Activated CD8-positive, alpha-beta T cell treated with anti-CD3 and anti-CD28 coated beads, Interleukin-2, amount 10 ng/mL, durations not matched to agents 7 days and 5 days (primary cell): ENCODE measurements around the gene EIF3I. TPM values are rescaled to one million over a fixed set of nuclear protein-coding genes. Genes with fewer than 3 reads are reported as not detected.

Experiments used
- ATAC-seq: fragments of 150-1000 bp; cut with Tn5 transposase; one replicate; pipeline ENCODE4 v1.10.0; 2021; ENCODE audit warnings: moderate library complexity
- CTCF ChIA-PET: fragments of 350-600 bp; sonication (Branson Sonifier 250); formaldehyde crosslinking; loops from one replicate; lab custom pipeline; 2021; ENCODE audit warnings: antibody characterized with exemption; lab: Charles Lee
- POLR2A ChIA-PET: fragments of 350-600 bp; sonication (Branson Sonifier 250); formaldehyde crosslinking; loops from one replicate; lab custom pipeline; 2021; ENCODE audit warnings: antibody characterized with exemption; lab: Charles Lee
- DNase-seq: peaks from one replicate; pipeline ENCODE4 v3.0.0-alpha.2; 2020
- H3K27ac Mint-ChIP-seq: one replicate; pipeline ENCODE4 v1.8.0; 2021; ENCODE audit warnings: mild to moderate bottlenecking, mixed read lengths
- H3K27me3 Mint-ChIP-seq: one replicate; pipeline ENCODE4 v1.8.0; 2021; ENCODE audit warnings: low read depth, mixed read lengths
- H3K36me3 Mint-ChIP-seq: one replicate; pipeline ENCODE4 v1.8.0; 2021; ENCODE audit warnings: low read depth, mixed read lengths
- H3K4me1 Mint-ChIP-seq: one replicate; pipeline ENCODE4 v1.8.0; 2021; ENCODE audit warnings: low read depth, mixed read lengths
- H3K4me3 Mint-ChIP-seq: one replicate; pipeline ENCODE4 v1.8.0; 2021; ENCODE audit warnings: mild to moderate bottlenecking, mixed read lengths
- H3K9me3 Mint-ChIP-seq: one replicate; pipeline ENCODE4 v1.8.0; 2022; ENCODE audit warnings: mixed read lengths; ENCODE audit not compliant: insufficient read depth
- total RNA-seq, 2 experiments: library from RNA; stranded (reverse); gene quantifications; one replicate each; pipeline ENCODE4 v1.2.3, GENCODE V29; 2021

Gene EIF3I
- total RNA-seq, 2 experiments from 2014 or later = 194 to 196 TPM

DNA sequence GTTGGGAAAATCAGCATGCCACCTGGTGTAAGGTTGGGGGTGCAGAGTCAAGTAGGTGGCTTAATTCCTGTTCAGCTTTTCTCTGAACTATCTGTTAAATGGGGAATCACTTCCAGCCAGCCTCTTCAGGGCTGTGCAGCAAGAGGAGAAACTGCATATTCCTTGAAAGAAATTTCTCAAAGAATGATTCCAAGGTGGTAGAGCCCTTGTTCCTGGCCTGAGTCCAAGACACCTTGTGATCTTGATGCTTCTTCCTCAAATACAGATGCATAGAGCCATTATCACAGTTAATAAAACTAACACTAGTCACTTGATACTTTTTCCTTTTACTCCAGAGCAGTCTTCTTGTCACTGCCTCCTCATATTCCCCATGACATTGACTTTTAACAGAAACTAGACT lies 37.6 kb upstream of the EIF3I start:
- no peaks in the 10 kb centered on the region for H3K9me3 Mint-ChIP-seq
- DNase-seq = no peak
- peaks cover 73% of the 10 kb centered on the region for H3K36me3 Mint-ChIP-seq
- POLR2A ChIA-PET = interaction anchor here (0.7 to 1.4 kb wide), 3 partner anchors 10 to 13 kb away, joined by 3 to 4 read pairs (median 4); no protein-coding TSS in a partner anchor
- no peak overlapping the region for H3K4me3 Mint-ChIP-seq
- ATAC-seq = no peak
- H3K4me1 Mint-ChIP-seq = peaks cover 56% of the 10 kb centered on the region
- peak overlapping the region; percentile 21 for H3K27ac Mint-ChIP-seq
- CTCF ChIA-PET = interaction anchor here (0.7 to 0.9 kb wide), 2 partner anchors 31 to 216 kb away, joined by 3 to 5 read pairs; no protein-coding TSS in a partner anchor
- H3K27me3 Mint-ChIP-seq = no peaks in the 10 kb centered on the region

DNA sequence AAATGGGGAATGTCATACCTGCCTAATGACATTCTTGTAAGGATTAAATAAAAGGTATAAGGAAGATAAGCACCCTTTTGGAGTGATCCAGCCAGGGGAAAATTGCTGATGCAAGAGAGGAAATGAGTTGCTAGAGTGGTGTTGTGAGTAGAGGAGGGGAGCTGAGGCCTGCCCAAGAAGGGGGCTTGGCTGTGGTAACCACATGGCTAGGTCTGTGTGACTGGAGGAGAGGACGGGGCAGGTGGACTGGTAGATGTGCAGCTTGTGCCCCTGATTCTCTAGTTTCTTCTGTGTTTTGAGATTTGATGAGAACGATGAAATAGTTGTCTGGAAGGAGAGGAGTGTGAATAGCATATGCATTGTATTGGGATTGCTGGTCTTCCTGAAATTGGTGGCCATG lies 36.1 kb upstream of the EIF3I start:
- POLR2A ChIA-PET = interaction anchor here (1.4 kb wide), 1 partner anchor 14 kb away, joined by 3 read pairs; no protein-coding TSS in a partner anchor
- peak overlapping the region; percentile 2 for H3K4me3 Mint-ChIP-seq
- CTCF ChIA-PET = interaction anchor here (3.2 kb wide), 1 partner anchor 30 kb away, joined by 9 read pairs; no protein-coding TSS in a partner anchor

DNA sequence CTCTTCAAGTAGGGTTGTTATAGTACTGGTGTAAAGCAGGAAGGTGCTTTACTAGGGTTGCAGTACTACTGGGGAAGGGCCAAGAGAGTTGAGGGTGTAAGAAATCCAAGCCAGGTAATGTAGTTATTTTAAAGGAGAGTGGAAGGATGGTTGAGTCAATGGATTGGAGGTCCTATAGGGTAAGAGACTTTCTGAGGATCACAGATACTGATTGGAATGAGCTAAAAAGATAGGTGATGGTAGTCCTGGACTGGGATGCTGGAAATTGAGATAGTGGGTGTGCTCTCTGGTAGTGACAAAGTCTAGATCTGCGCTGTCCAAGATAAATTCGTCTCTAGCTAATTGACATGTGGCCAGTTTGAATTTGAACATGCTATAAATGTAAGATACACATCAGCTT lies 35.7 kb upstream of the EIF3I start:
- Mint-ChIP-seq H3K27ac (peak overlapping the region; percentile 86), H3K4me3 (peak overlapping the region; percentile 2), H3K4me1 (peaks cover 42% of the 10 kb centered on the region), H3K36me3 (peaks cover 72% of the 10 kb centered on the region), H3K9me3 (no peaks in the 10 kb centered on the region), H3K27me3 (no peaks in the 10 kb centered on the region)
- DNase-seq = no peak
- CTCF ChIA-PET = interaction anchor here (3.2 kb wide), 1 partner anchor 29 kb away, joined by 9 read pairs; no protein-coding TSS in a partner anchor
- ATAC-seq = no peak
- POLR2A ChIA-PET = interaction anchor here (1.4 kb wide), 1 partner anchor 15 kb away, joined by 3 read pairs; no protein-coding TSS in a partner anchor

More for the DNA sequence above, 36.1 kb upstream of the EIF3I start:
- ATAC-seq (no peak), DNase-seq (no peak)
- peaks cover 72% of the 10 kb centered on the region for H3K36me3 Mint-ChIP-seq
- H3K4me1 Mint-ChIP-seq = peaks cover 47% of the 10 kb centered on the region
- peak overlapping the region; percentile 86 for H3K27ac Mint-ChIP-seq
- no peaks in the 10 kb centered on the region for H3K27me3 Mint-ChIP-seq
- H3K9me3 Mint-ChIP-seq = no peaks in the 10 kb centered on the region

DNA sequence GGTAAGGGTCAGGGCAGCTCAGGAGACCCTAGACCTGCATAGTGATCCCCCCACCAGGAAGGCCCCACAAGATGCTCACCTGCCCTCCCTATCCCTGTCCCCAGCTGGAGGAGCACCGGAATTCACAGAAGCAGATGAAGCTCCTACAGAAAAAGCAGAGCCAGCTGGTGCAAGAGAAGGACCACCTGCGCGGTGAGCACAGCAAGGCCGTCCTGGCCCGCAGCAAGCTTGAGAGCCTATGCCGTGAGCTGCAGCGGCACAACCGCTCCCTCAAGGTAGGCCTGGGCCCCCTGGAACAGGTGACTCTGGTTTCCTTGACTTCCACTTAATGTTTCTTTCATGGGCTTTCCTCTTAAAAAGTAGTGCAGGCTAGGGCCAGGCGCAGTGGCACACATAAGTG lies 34.4 kb upstream of the EIF3I start:
- ATAC-seq = no peak
- ChIA-PET POLR2A (no interaction called here), CTCF (interaction anchor here (3.2 kb wide), 1 partner anchor 28 kb away, joined by 9 read pairs; no protein-coding TSS in a partner anchor)
- no peak for DNase-seq
- H3K4me3 Mint-ChIP-seq = no peak overlapping the region
- H3K27ac Mint-ChIP-seq = no peak overlapping the region
- H3K36me3 Mint-ChIP-seq = peaks cover 72% of the 10 kb centered on the region
- no peaks in the 10 kb centered on the region for H3K9me3 Mint-ChIP-seq
- H3K4me1 Mint-ChIP-seq = peaks cover 36% of the 10 kb centered on the region
- H3K27me3 Mint-ChIP-seq = no peaks in the 10 kb centered on the region

DNA sequence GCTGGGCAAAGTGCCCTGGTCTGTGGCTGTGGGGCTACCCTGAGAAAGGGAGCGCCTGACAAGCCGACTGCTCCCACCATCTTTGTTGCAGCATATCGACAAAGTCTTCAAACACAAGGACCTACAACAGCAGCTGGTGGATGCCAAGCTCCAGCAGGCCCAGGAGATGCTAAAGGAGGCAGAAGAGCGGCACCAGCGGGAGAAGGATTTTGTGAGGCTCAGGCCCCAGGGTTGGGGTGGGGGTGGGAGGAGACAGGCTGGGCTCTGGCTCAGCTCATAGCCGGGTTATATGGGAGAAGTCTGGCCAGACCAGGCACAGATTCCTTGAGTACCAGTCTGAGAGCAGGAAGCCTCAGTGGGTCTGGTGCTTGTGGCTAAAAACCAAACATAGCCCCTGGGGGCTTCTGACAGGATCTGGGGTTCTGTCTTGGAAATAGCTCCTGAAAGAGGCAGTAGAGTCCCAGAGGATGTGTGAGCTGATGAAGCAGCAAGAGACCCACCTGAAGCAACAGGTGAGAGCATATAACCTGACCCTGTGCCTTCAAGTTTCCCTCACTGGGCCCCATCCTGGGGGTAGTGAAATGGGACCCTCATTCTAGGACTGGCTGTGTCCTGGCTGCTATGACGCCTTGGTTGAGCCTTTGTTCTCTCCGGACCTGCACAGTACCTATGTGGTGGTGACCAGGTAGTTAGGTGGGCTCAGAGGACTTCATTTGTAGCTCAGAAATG lies 29.8 kb upstream of the EIF3I start:
- POLR2A ChIA-PET = interaction anchor here (1.2 kb wide), 1 partner anchor 12 kb away, joined by 6 read pairs; no protein-coding TSS in a partner anchor
- no peaks in the 10 kb centered on the region for H3K27me3 Mint-ChIP-seq
- no peak for DNase-seq
- CTCF ChIA-PET = interaction anchor here (1.0 to 1.1 kb wide), 2 partner anchors 8 to 23 kb away, joined by 3 read pairs; partner anchors contain the start of gene CCDC28B
- H3K27ac Mint-ChIP-seq = no peak overlapping the region
- no peaks in the 10 kb centered on the region for H3K9me3 Mint-ChIP-seq
- peaks cover 89% of the 10 kb centered on the region for H3K36me3 Mint-ChIP-seq
- ATAC-seq = no peak
- H3K4me1 Mint-ChIP-seq = peaks cover 53% of the 10 kb centered on the region
- no peak overlapping the region for H3K4me3 Mint-ChIP-seq

DNA sequence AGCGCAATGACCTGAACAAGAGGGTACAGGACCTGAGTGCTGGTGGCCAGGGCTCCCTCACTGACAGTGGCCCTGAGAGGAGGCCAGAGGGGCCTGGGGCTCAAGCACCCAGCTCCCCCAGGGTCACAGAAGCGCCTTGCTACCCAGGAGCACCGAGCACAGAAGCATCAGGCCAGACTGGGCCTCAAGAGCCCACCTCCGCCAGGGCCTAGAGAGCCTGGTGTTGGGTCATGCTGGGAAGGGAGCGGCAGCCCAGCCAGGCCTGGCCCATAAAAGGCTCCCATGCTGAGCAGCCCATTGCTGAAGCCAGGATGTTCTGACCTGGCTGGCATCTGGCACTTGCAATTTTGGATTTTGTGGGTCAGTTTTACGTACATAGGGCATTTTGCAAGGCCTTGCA lies 27.2 kb upstream of the EIF3I start:
- peaks cover 82% of the 10 kb centered on the region for H3K36me3 Mint-ChIP-seq
- no peak overlapping the region for H3K4me3 Mint-ChIP-seq
- ATAC-seq = no peak
- no peak for DNase-seq
- no peaks in the 10 kb centered on the region for H3K9me3 Mint-ChIP-seq
- peaks cover 67% of the 10 kb centered on the region for H3K4me1 Mint-ChIP-seq
- ChIA-PET CTCF (interaction anchor here (1.5 kb wide), 2 partner anchors 21 to 87 kb away, joined by 6 read pairs; partner anchors contain the start of gene KPNA6), POLR2A (interaction anchor here (1.0 to 1.3 kb wide), 5 partner anchors 10 to 97 kb away, joined by 3 to 7 read pairs (median 4); partner anchors contain the start of gene HDAC1)
- H3K27me3 Mint-ChIP-seq = no peaks in the 10 kb centered on the region
- H3K27ac Mint-ChIP-seq = peak overlapping the region; percentile 29

DNA sequence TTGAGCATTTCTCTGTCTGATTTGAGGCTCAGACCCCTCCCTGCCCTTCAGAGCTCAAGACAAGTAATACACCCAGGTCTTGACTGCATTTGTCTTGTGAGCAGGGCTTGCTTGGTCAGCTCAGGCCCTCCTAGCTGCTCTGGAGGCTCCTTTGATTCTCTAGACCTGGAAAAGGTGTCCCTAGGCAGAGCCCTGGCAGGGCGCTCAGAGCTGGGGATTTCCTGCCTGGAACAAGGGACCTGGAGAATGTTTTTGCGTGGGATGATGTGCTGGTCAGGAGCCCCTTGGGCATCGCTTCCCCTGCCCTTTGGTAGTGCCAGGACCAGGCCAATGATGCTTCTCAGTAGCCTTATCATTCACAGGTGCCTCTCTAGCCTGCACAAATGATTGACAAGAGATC lies 26.7 kb upstream of the EIF3I start:
- CTCF ChIA-PET = interaction anchor here (1.5 to 8.0 kb wide), 2 partner anchors 20 to 87 kb away, joined by 6 to 52 read pairs; partner anchors contain the start of gene KPNA6
- DNase-seq = no peak
- POLR2A ChIA-PET = interaction anchor here (1.0 to 1.5 kb wide), 5 partner anchors 11 to 199 kb away, joined by 3 to 7 read pairs (median 3); partner anchors contain the start of genes BSDC1 and HDAC1
- ATAC-seq = no peak
- Mint-ChIP-seq H3K4me1 (peaks cover 71% of the 10 kb centered on the region), H3K9me3 (no peaks in the 10 kb centered on the region), H3K27ac (peak overlapping the region; percentile 29), H3K27me3 (no peaks in the 10 kb centered on the region), H3K4me3 (no peak overlapping the region), H3K36me3 (peaks cover 77% of the 10 kb centered on the region)

DNA sequence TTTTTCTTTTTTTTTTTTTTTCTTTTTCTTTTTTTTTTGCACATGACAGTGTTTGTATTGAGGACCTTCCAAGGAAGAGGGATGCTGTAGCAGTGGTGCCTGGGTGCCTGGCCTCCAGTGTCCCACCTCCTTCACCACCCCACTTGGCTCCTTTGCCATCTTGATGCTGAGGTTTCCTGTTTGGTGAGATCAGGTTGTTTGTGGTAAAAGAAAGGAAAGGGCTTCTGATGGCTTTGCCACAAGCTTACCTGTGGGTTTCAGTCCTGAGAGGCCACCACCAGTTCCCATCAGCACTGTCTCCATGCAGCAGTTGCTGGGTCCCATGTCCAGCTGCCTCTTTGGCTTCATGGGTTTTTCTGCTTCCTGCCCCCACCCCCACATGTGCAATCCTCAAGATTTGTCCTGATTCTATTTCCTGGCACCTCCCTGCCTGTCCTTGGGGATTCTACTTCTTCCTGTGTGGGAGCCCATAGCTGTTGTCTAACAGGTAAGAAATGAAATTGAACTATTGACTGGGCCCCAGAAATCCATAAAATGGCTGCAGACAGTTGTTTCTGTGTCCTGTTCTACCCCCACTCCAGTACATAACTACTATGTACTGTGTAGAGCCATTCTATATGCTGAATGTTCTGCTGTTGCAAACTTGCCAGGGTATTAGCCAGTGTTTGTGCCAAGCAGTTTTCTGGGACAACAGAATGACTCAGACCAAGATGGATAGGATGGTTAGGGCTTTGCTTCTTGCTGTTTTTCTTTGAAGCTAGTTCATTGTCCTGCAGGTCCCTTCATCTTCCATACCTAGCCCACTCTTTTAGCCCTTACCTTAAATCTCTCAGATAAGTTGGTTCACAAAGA lies 26.0 kb upstream of the EIF3I start:
- Mint-ChIP-seq H3K9me3 (no peaks in the 10 kb centered on the region), H3K27me3 (no peaks in the 10 kb centered on the region), H3K4me3 (peak overlapping the region; percentile 39), H3K4me1 (peaks cover 71% of the 10 kb centered on the region), H3K36me3 (peaks cover 72% of the 10 kb centered on the region), H3K27ac (peak overlapping the region; percentile 72)
- DNase-seq (peak; percentile 61), ATAC-seq (peak; percentile 32)
- POLR2A ChIA-PET = interaction anchor here (1.0 to 1.9 kb wide), 6 partner anchors 12 to 198 kb away, joined by 3 to 7 read pairs (median 4); partner anchors contain the start of genes BSDC1 and HDAC1
- CTCF ChIA-PET = interaction anchor here (1.0 to 8.0 kb wide), 4 partner anchors 9 to 95 kb away, joined by 4 to 52 read pairs (median 5); partner anchors contain the start of genes HDAC1, IQCC and KPNA6

DNA sequence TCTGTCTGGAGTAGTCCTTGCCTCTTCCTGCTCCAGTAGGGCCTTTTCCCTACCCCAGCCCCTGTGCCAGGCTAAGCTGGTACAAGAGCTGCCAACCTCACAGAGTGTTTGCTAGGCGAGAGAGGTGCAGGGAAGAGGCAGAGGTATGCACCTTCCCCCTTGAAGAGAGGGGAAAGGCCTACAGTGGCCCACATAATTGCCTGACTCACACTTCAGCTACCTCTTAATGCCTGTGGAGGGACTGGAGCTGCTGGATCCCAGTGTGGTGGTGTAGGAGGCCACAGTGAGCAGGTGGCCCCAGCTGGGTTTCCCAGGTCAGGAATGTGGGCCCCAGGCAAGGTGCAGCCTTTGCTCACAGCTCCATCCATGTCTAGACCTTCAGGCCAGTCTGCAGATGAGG lies 25.1 kb upstream of the EIF3I start:
- no peak for ATAC-seq
- CTCF ChIA-PET = interaction anchor here (0.8 to 8.0 kb wide), 4 partner anchors 8 to 434 kb away, joined by 3 to 52 read pairs (median 4); partner anchors contain the start of gene IQCC
- no peak overlapping the region for H3K27ac Mint-ChIP-seq
- DNase-seq = no peak
- peaks cover 77% of the 10 kb centered on the region for H3K4me1 Mint-ChIP-seq
- POLR2A ChIA-PET = interaction anchor here (0.6 to 1.9 kb wide), 6 partner anchors 12 to 197 kb away, joined by 3 to 7 read pairs (median 4); partner anchors contain the start of gene BSDC1
- H3K4me3 Mint-ChIP-seq = no peak overlapping the region
- no peaks in the 10 kb centered on the region for H3K27me3 Mint-ChIP-seq
- H3K9me3 Mint-ChIP-seq = no peaks in the 10 kb centered on the region
- peaks cover 68% of the 10 kb centered on the region for H3K36me3 Mint-ChIP-seq

DNA sequence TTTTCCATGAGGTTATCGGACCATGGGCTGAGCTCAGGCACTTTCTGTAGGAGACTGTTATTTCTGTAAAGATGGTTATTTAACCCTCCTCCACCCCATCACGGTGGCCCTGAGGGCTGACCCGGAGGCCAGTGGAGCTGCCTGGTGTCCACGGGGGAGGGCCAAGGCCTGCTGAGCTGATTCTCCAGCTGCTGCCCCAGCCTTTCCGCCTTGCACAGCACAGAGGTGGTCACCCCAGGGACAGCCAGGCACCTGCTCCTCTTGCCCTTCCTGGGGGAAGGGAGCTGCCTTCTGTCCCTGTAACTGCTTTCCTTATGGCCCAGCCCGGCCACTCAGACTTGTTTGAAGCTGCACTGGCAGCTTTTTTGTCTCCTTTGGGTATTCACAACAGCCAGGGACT lies 24.4 kb upstream of the EIF3I start:
- Mint-ChIP-seq H3K4me1 (peaks cover 81% of the 10 kb centered on the region), H3K9me3 (no peaks in the 10 kb centered on the region), H3K4me3 (no peak overlapping the region), H3K27me3 (no peaks in the 10 kb centered on the region), H3K36me3 (peaks cover 65% of the 10 kb centered on the region), H3K27ac (peak overlapping the region; percentile 58)
- POLR2A ChIA-PET = interaction anchor here (0.7 to 1.9 kb wide), 4 partner anchors 13 to 449 kb away, joined by 3 to 7 read pairs (median 4); no protein-coding TSS in a partner anchor
- CTCF ChIA-PET = interaction anchor here (0.7 to 8.0 kb wide), 5 partner anchors 8 to 435 kb away, joined by 3 to 52 read pairs (median 4); partner anchors contain the start of genes IQCC and LCK
- no peak for DNase-seq
- no peak for ATAC-seq
